ENCODE measurements around the gene PLEKHO2. TPM values are rescaled to one million over a fixed set of nuclear protein-coding genes. Genes with fewer than 3 reads are reported as not detected.
A peak's percentile ranks its signal among the peaks of the same experiment; 100 is the strongest.

The PLEKHO2 gene
- polyA plus RNA-seq, 3 donors = 54.1 to 93.5 (median 78.0) TPM

DNA sequence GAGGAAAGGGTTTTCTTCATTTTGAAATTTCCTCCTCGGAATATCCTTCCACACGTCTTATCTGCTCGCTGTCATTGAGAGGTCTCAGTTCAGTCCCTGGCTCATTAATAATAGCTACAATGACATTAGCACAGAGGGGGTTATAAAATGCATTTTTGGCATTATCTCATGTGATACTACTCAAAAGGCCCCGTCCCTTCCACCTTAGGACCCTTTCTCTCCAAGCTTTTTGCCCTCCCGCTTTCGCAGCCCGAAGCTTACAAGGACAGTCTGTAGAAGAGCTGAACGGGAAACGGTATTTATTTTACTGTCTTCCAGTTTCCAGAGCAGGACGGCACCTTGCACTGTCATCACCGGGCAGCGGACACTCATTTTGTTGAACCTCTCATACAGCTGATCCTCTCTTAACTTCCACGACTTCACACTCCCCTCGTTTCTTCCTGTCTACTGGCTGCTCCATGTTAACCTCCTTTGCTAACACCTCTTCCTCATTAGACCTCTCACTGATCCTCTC is 5.6 kb upstream of the PLEKHO2 start:
- H3K9me3 ChIP-seq (replicated peaks in 1 of 2; ENCODE audit: control insufficient read depth in 1 of 2, insufficient read depth in 1 of 2, low read length in 2 of 2) = no peaks in the 10 kb centered on the region
- peak overlapping the region; percentile 22 for H2AFZ ChIP-seq (ENCODE audit: insufficient read depth, low read depth, low read length, poor library complexity, severe bottlenecking)
- peaks cover 41 to 65% of the 10 kb centered on the region in 2 donors for H3K4me1 ChIP-seq (ENCODE audit: control insufficient read depth in 1 of 2, insufficient read depth in 2 of 2, low read length in 2 of 2)
- 68% methylated on average over 11 of the region's 14 CpGs for WGBS (ENCODE audit: insufficient coverage)
- H3K79me2 ChIP-seq (ENCODE audit: insufficient read depth, low read length) = peaks cover 8% of the 10 kb centered on the region
- Mint-ChIP-seq H3K27ac (peak overlapping the region; percentile 20 to 92 (median 88)), H3K9me3 (no peaks in the 10 kb centered on the region), H3K36me3 (no peaks in the 10 kb centered on the region), H3K4me1 (peaks cover 58% of the 10 kb centered on the region), H3K27me3 (ENCODE audit: low read depth in 3 of 3) (peaks cover 0 to 1% (median 1%) of the 10 kb centered on the region in 3 donors), H3K4me3 (peak overlapping the region; percentile 54 to 84)
- H3K27ac ChIP-seq (ENCODE audit: low read depth in 1 of 2, low read length in 2 of 2) = peak overlapping the region; percentile 15 to 59
- H3K9ac ChIP-seq (ENCODE audit: insufficient read depth, low read length, poor library complexity, severe bottlenecking) = no peak overlapping the region
- H3K27me3 ChIP-seq (ENCODE audit: control insufficient read depth in 2 of 2, insufficient read depth in 2 of 2, low read length in 2 of 2) = no peaks in the 10 kb centered on the region
- TF ChIP-seq, protein P1, sequence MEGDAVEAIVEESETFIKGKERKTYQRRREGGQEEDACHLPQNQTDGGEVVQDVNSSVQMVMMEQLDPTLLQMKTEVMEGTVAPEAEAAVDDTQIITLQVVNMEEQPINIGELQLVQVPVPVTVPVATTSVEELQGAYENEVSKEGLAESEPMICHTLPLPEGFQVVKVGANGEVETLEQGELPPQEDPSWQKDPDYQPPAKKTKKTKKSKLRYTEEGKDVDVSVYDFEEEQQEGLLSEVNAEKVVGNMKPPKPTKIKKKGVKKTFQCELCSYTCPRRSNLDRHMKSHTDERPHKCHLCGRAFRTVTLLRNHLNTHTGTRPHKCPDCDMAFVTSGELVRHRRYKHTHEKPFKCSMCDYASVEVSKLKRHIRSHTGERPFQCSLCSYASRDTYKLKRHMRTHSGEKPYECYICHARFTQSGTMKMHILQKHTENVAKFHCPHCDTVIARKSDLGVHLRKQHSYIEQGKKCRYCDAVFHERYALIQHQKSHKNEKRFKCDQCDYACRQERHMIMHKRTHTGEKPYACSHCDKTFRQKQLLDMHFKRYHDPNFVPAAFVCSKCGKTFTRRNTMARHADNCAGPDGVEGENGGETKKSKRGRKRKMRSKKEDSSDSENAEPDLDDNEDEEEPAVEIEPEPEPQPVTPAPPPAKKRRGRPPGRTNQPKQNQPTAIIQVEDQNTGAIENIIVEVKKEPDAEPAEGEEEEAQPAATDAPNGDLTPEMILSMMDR (IDR thresholded peaks at IDR 0.05) = peak; percentile 73
- intact Hi-C loops (cut with micrococcal nuclease) = no loop called here
- no peaks in the 10 kb centered on the region for H4K20me1 ChIP-seq (ENCODE audit: insufficient read depth, low read length)
- H3K4me2 ChIP-seq (replicated peaks; ENCODE audit: extremely low read depth, low read length, poor library complexity, severe bottlenecking) = peak overlapping the region; percentile 56
- peak overlapping the region in 1 of 3 experiments; percentile 53 for H3K4me3 ChIP-seq (replicated peaks in 1 of 3; ENCODE audit: low read depth in 2 of 3, low read length in 3 of 3)
- no peaks in the 10 kb centered on the region for H3K36me3 ChIP-seq (replicated peaks in 1 of 2; ENCODE audit: control insufficient read depth in 1 of 2, insufficient read depth in 2 of 2, low read length in 2 of 2)
- no peak for DNase-seq

DNA sequence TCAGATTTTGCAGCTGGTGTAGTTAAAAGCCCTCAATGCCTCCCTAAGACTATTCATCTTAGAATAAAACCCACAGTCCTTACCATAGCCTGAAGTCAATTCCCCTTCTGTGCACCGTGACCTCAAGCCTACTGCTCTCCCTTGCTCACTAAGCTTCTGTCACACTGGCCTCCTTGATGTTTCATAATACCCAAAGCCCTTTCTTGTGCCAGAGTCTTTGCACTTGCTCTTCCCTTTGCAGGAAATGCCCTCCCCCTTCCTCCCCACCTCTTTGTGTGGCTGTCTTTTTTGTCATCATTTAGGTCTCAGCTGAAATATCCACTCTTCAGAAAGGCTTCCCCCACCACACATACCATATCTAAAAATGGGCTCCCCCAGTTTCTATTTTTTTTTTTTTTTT is 4.2 kb upstream of the PLEKHO2 start:
- H2AFZ ChIP-seq (ENCODE audit: insufficient read depth, low read depth, low read length, poor library complexity, severe bottlenecking) = no peak overlapping the region
- H3K9me3 ChIP-seq (replicated peaks in 1 of 2; ENCODE audit: control insufficient read depth in 1 of 2, insufficient read depth in 1 of 2, low read length in 2 of 2) = no peaks in the 10 kb centered on the region
- H3K27ac ChIP-seq (ENCODE audit: low read depth in 1 of 2, low read length in 2 of 2) = peak overlapping the region; percentile 45 to 47
- no peaks in the 10 kb centered on the region for H3K9me3 Mint-ChIP-seq
- H3K27me3 ChIP-seq (ENCODE audit: control insufficient read depth in 2 of 2, insufficient read depth in 2 of 2, low read length in 2 of 2) = no peaks in the 10 kb centered on the region
- H3K27ac Mint-ChIP-seq = peak overlapping the region; percentile 75 to 93 (median 85)
- H3K27me3 Mint-ChIP-seq (ENCODE audit: low read depth in 3 of 3) = peaks cover 0 to 1% (median 0%) of the 10 kb centered on the region in 3 donors
- H3K36me3 ChIP-seq (replicated peaks in 1 of 2; ENCODE audit: control insufficient read depth in 1 of 2, insufficient read depth in 2 of 2, low read length in 2 of 2) = no peaks in the 10 kb centered on the region
- WGBS (ENCODE audit: insufficient coverage) = no CpG with 5 or more reads among the region's 1 CpG
- no peak overlapping the region for H3K9ac ChIP-seq (ENCODE audit: insufficient read depth, low read length, poor library complexity, severe bottlenecking)
- H3K79me2 ChIP-seq (ENCODE audit: insufficient read depth, low read length) = peaks cover 18% of the 10 kb centered on the region
- H4K20me1 ChIP-seq (ENCODE audit: insufficient read depth, low read length) = peaks cover 8% of the 10 kb centered on the region
- H3K4me2 ChIP-seq (replicated peaks; ENCODE audit: extremely low read depth, low read length, poor library complexity, severe bottlenecking) = peak overlapping the region; percentile 54
- DNase-seq = peak; percentile 75 to 85 (median 82)
- intact Hi-C loops (cut with micrococcal nuclease) = no loop called here
- peak overlapping the region; percentile 31 to 33 for H3K4me3 Mint-ChIP-seq
- peaks cover 51% of the 10 kb centered on the region for H3K4me1 Mint-ChIP-seq
- H3K4me1 ChIP-seq (ENCODE audit: control insufficient read depth in 1 of 2, insufficient read depth in 2 of 2, low read length in 2 of 2) = peaks cover 39 to 60% of the 10 kb centered on the region in 2 donors
- peaks cover 0 to 4% of the 10 kb centered on the region in 2 donors for H3K36me3 Mint-ChIP-seq
- TF ChIP-seq, protein P1 (IDR thresholded peaks at IDR 0.05) = no peak
- H3K4me3 ChIP-seq (replicated peaks in 1 of 3; ENCODE audit: low read depth in 2 of 3, low read length in 3 of 3) = peak overlapping the region in 1 of 3 experiments; percentile 48

Data from CD14-positive monocyte (primary cell).